ENCODE measurements around the gene CYP2U1.
"Not testable (repeated sequence)": the region's sequence is repeated elsewhere in the genome, so short reads cannot be mapped to it uniquely, and the experiment has no call there.

The CYP2U1 gene

GRCh38 chr4:107922486-107923473 lies 8.6 kb upstream of the CYP2U1 start:
- DNase-seq, result no peak

- DNase-seq, result not testable (repeated sequence)
Measured at GRCh38 chr4:107925713-107926112, 5.6 kb upstream of the CYP2U1 start.

- not testable (repeated sequence) for DNase-seq
Measured at GRCh38 chr4:107926875-107927274, 4.5 kb upstream of the CYP2U1 start.

- DNase-seq, result no peak
Measured at GRCh38 chr4:107931775-107932321, 499 bp downstream of the CYP2U1 start.

GRCh38 chr4:107935246-107935645 lies 3.9 kb downstream of the CYP2U1 start:
- DNase-seq, result no peak

GRCh38 chr4:107937040-107937439 lies 5.7 kb downstream of the CYP2U1 start:
- DNase-seq, result peak in 1 of 2 donors; percentile 54

- no peak for DNase-seq
Measured at GRCh38 chr4:107939307-107939706, 8.0 kb downstream of the CYP2U1 start.

- DNase-seq, result no peak
Measured at GRCh38 chr4:107945809-107946208, 14.5 kb downstream of the CYP2U1 start.

GRCh38 chr4:107950746-107951540 lies 19.6 kb downstream of the CYP2U1 start:
- DNase-seq, result no peak

GRCh38 chr4:107951551-107951950 lies 20.2 kb downstream of the CYP2U1 start:
- no peak for DNase-seq

GRCh38 chr4:107956011-107956410 lies 24.7 kb downstream of the CYP2U1 start:
- DNase-seq, result no peak

- no peak for DNase-seq
Measured at GRCh38 chr4:107966903-107967302, 35.6 kb downstream of the CYP2U1 start.

- not testable (repeated sequence) for DNase-seq
Measured at GRCh38 chr4:107967519-107967918, 36.2 kb downstream of the CYP2U1 start.

- DNase-seq, result not testable (repeated sequence)
Measured at GRCh38 chr4:107967921-107968320, 36.6 kb downstream of the CYP2U1 start.

- no peak for DNase-seq
Measured at GRCh38 chr4:107970063-107970798, 38.9 kb downstream of the CYP2U1 start.

- DNase-seq, result no peak
Measured at GRCh38 chr4:107972605-107973004, 41.3 kb downstream of the CYP2U1 start.

GRCh38 chr4:107974523-107974922 lies 43.2 kb downstream of the CYP2U1 start:
- no peak for DNase-seq

GRCh38 chr4:107977482-107977881 lies 46.1 kb downstream of the CYP2U1 start:
- DNase-seq, result no peak

GRCh38 chr4:107977966-107978705 lies 46.8 kb downstream of the CYP2U1 start:
- DNase-seq, result no peak

- no peak for DNase-seq
Measured at GRCh38 chr4:107978716-107979451, 47.5 kb downstream of the CYP2U1 start.

Data from inflammatory macrophage (primary cell).